GM23338 (cell line): ENCODE results near the gene VSTM2B. TPM values are rescaled to one million over a fixed set of nuclear protein-coding genes. Genes with fewer than 3 reads are reported as not detected.

ENCODE experiments used
- ATAC-seq: fragments of 200-7000 bp; cut with Tn5 transposase; 3 replicates; pipeline ENCODE4 v1.9.1; 2020
- DNase-seq: peaks from one replicate; pipeline ENCODE4 v3.0.0-alpha.2; 2015; ENCODE audit warnings: low spot score
- H2AFZ ChIP-seq: fragments of 200-600 bp; sonication (generic); 2 replicates; pipeline ENCODE4 v1.8.0; 2016; ENCODE audit warnings: antibody characterized with exemption, mild to moderate bottlenecking, moderate library complexity
- H3F3A ChIP-seq: fragments of 200-600 bp; sonication (generic); replicated peaks from 2 replicates; pipeline ENCODE4 v1.8.0; 2017; ENCODE audit warnings: antibody characterized with exemption, mixed run types, low read depth
- H3K27ac ChIP-seq: fragments of 200-600 bp; sonication (generic); 2 replicates; pipeline ENCODE4 v1.6.1; 2016; ENCODE audit warnings: low read depth
- H3K27me3 ChIP-seq: fragments of 200-600 bp; sonication (generic); 2 replicates; pipeline ENCODE4 v1.8.0; 2016; ENCODE audit warnings: mild to moderate bottlenecking, mixed run types, moderate library complexity; ENCODE audit not compliant: insufficient read depth
- H3K36me3 ChIP-seq: fragments of 200-600 bp; sonication (generic); 2 replicates; pipeline ENCODE4 v1.8.0; 2016; ENCODE audit warnings: mild to moderate bottlenecking; ENCODE audit not compliant: insufficient read depth
- H3K4me1 ChIP-seq: fragments of 200-600 bp; sonication (generic); 2 replicates; pipeline ENCODE4 v1.8.0; 2016; ENCODE audit warnings: mild to moderate bottlenecking, moderate library complexity; ENCODE audit not compliant: insufficient read depth
- H3K4me2 ChIP-seq: fragments of 200-600 bp; sonication (generic); 2 replicates; pipeline ENCODE4 v1.7.1; 2017; ENCODE audit warnings: mixed run types
- H3K4me3 ChIP-seq: fragments of 200-600 bp; sonication (generic); 2 replicates; pipeline ENCODE4 v1.6.1; 2016; ENCODE audit warnings: mixed run types
- H3K79me2 ChIP-seq: fragments of 200-600 bp; sonication (generic); replicated peaks from 2 replicates; pipeline ENCODE4 v1.8.0; 2017; ENCODE audit warnings: mild to moderate bottlenecking; ENCODE audit not compliant: insufficient read depth
- H3K9me2 ChIP-seq: fragments of 200-600 bp; sonication (generic); 2 replicates; pipeline ENCODE4 v1.8.0; 2017; ENCODE audit not compliant: insufficient read depth
- H4K20me1 ChIP-seq: fragments of 200-600 bp; sonication (generic); replicated peaks from 2 replicates; pipeline ENCODE4 v1.8.0; 2017; ENCODE audit warnings: mild to moderate bottlenecking; ENCODE audit not compliant: insufficient read depth
- H3K27ac Mint-ChIP-seq: 2 replicates; pipeline ENCODE4 v1.8.0; 2020; ENCODE audit warnings: inconsistent platforms, mild to moderate bottlenecking, moderate library complexity, mixed read lengths
- H3K27me3 Mint-ChIP-seq: 3 replicates; pipeline ENCODE4 v1.8.0; 2022; ENCODE audit warnings: low read depth, mild to moderate bottlenecking, moderate library complexity, mixed read lengths, inconsistent platforms; ENCODE audit not compliant: insufficient read depth, poor library complexity
- H3K36me3 Mint-ChIP-seq: 3 replicates; pipeline ENCODE4 v1.8.0; 2021; ENCODE audit warnings: low read depth, mild to moderate bottlenecking, inconsistent platforms, moderate library complexity, mixed read lengths
- H3K4me1 Mint-ChIP-seq: 3 replicates; pipeline ENCODE4 v1.8.0; 2020; ENCODE audit warnings: mild to moderate bottlenecking, inconsistent platforms, mixed read lengths
- H3K4me3 Mint-ChIP-seq: 3 replicates; pipeline ENCODE4 v1.8.0; 2021; ENCODE audit warnings: moderate library complexity, mild to moderate bottlenecking, inconsistent platforms, mixed read lengths
- H3K9me3 Mint-ChIP-seq: 3 replicates; pipeline ENCODE4 v1.8.0; 2020; ENCODE audit warnings: moderate library complexity, mild to moderate bottlenecking, inconsistent platforms, mixed read lengths
- EZH2 ChIP-seq: fragments of 200-600 bp; sonication (generic); IDR thresholded peaks from one replicate; pipeline ENCODE4 v1.8.0; 2017; ENCODE audit warnings: antibody characterized with exemption, mild to moderate bottlenecking, low read depth; ENCODE audit not compliant: unreplicated experiment
- EZH2phosphoT487 ChIP-seq: fragments of 200-600 bp; sonication (generic); IDR thresholded peaks from one replicate; pipeline ENCODE4 v1.8.1; 2018; ENCODE audit warnings: antibody characterized with exemption; ENCODE audit not compliant: unreplicated experiment
- JUNB ChIP-seq: IDR thresholded peaks from one replicate; pipeline ENCODE4 v1.6.1; 2016; ENCODE audit warnings: antibody characterized with exemption; ENCODE audit not compliant: unreplicated experiment
- NANOG ChIP-seq: IDR thresholded peaks from 2 replicates; pipeline ENCODE4 v1.6.1; 2016; ENCODE audit warnings: antibody characterized with exemption, borderline replicate concordance
- POLR2AphosphoS5 ChIP-seq: IDR thresholded peaks from 2 replicates; pipeline ENCODE4 v1.6.1; 2016; ENCODE audit warnings: antibody characterized with exemption, low read depth
- STAT1 ChIP-seq: IDR thresholded peaks from one replicate; pipeline ENCODE4 v1.6.1; 2016; ENCODE audit warnings: antibody characterized with exemption; ENCODE audit not compliant: unreplicated experiment
- ZNF114 ChIP-seq: fragments of 250-450 bp; sonication (Bioruptor Pico); IDR thresholded peaks from 2 replicates; pipeline ENCODE4 v1.5.0; 2020; ENCODE audit warnings: mild to moderate bottlenecking, moderate library complexity
- polyA plus RNA-seq: library from polyadenylated mRNA; unstranded; fragments of >200 nt; fragmentation: Nextera tagmentation; extraction: Ambion mirVana; gene quantifications from 2 replicates; pipeline ENCODE4 v1.2.1, GENCODE V29; 2016
- total RNA-seq: library from RNA; depleted of rRNA; stranded (reverse); fragments of >200 nt; shearing (Covaris generic); gene quantifications from 2 replicates; pipeline ENCODE4 v1.2.3, GENCODE V29; 2014
- TF ChIP-seq, protein P1 (sequence below): IDR thresholded peaks from one replicate; pipeline ENCODE4 v1.6.1; 2018; ENCODE audit warnings: antibody characterized with exemption; ENCODE audit not compliant: unreplicated experiment
- TF ChIP-seq, protein P2 (sequence below): IDR thresholded peaks from 2 replicates; pipeline ENCODE4 v1.6.1; 2016; ENCODE audit warnings: antibody characterized with exemption
- TF ChIP-seq, protein P3 (sequence below): fragments of 250-450 bp; sonication (Bioruptor Pico); IDR thresholded peaks from 2 replicates; pipeline ENCODE4 v1.5.0; 2020; ENCODE audit warnings: mild to moderate bottlenecking, moderate library complexity

Gene VSTM2B
- total and polyA plus RNA-seq, 2 experiments from 2014 or later, result 1.2 to 1.8 TPM

GRCh38 chr19:29598496-29598895 is 72.7 kb downstream of the VSTM2B start:
- H3K27me3 ChIP-seq, result no peaks in the 10 kb centered on the region
- peaks cover 29% of the 10 kb centered on the region for H3K4me1 ChIP-seq
- no peaks in the 10 kb centered on the region for H3K79me2 ChIP-seq
- DNase-seq (no peak), ATAC-seq (no peak)
- Mint-ChIP-seq H3K4me1 (peaks cover 30% of the 10 kb centered on the region), H3K4me3 (no peak overlapping the region), H3K27ac (no peak overlapping the region), H3K36me3 (no peaks in the 10 kb centered on the region), H3K27me3 (peaks cover 8% of the 10 kb centered on the region), H3K9me3 (no peaks in the 10 kb centered on the region)
- no peaks in the 10 kb centered on the region for H4K20me1 ChIP-seq
- TF ChIP-seq EZH2phosphoT487 (no peak), ZNF114 (CRISPR knock-in tag) (no peak), STAT1 (no peak), EZH2 (no peak), JUNB (no peak), NANOG (no peak)
- TF ChIP-seq, protein P1, sequence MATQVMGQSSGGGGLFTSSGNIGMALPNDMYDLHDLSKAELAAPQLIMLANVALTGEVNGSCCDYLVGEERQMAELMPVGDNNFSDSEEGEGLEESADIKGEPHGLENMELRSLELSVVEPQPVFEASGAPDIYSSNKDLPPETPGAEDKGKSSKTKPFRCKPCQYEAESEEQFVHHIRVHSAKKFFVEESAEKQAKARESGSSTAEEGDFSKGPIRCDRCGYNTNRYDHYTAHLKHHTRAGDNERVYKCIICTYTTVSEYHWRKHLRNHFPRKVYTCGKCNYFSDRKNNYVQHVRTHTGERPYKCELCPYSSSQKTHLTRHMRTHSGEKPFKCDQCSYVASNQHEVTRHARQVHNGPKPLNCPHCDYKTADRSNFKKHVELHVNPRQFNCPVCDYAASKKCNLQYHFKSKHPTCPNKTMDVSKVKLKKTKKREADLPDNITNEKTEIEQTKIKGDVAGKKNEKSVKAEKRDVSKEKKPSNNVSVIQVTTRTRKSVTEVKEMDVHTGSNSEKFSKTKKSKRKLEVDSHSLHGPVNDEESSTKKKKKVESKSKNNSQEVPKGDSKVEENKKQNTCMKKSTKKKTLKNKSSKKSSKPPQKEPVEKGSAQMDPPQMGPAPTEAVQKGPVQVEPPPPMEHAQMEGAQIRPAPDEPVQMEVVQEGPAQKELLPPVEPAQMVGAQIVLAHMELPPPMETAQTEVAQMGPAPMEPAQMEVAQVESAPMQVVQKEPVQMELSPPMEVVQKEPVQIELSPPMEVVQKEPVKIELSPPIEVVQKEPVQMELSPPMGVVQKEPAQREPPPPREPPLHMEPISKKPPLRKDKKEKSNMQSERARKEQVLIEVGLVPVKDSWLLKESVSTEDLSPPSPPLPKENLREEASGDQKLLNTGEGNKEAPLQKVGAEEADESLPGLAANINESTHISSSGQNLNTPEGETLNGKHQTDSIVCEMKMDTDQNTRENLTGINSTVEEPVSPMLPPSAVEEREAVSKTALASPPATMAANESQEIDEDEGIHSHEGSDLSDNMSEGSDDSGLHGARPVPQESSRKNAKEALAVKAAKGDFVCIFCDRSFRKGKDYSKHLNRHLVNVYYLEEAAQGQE, result no peak
- TF ChIP-seq, protein P2, sequence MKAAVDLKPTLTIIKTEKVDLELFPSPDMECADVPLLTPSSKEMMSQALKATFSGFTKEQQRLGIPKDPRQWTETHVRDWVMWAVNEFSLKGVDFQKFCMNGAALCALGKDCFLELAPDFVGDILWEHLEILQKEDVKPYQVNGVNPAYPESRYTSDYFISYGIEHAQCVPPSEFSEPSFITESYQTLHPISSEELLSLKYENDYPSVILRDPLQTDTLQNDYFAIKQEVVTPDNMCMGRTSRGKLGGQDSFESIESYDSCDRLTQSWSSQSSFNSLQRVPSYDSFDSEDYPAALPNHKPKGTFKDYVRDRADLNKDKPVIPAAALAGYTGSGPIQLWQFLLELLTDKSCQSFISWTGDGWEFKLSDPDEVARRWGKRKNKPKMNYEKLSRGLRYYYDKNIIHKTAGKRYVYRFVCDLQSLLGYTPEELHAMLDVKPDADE, result no peak
- no peaks in the 10 kb centered on the region for H3K9me2 ChIP-seq
- H3K27ac ChIP-seq, result no peak overlapping the region
- H3K4me3 ChIP-seq, result no peak overlapping the region
- no peaks in the 10 kb centered on the region for H3F3A ChIP-seq
- H3K4me2 ChIP-seq, result no peak overlapping the region
- H2AFZ ChIP-seq, result no peak overlapping the region
- H3K36me3 ChIP-seq, result no peaks in the 10 kb centered on the region

- Histone ChIP-seq H3K4me1 (peaks cover 9% of the 10 kb centered on the region), H3F3A (no peaks in the 10 kb centered on the region), H4K20me1 (no peaks in the 10 kb centered on the region), H3K4me2 (no peak overlapping the region; the same call in 1 of the 2 replicates), H3K9me2 (no peaks in the 10 kb centered on the region), H3K27ac (peak overlapping the region; percentile 64), H3K4me3 (no peak overlapping the region), H3K36me3 (no peaks in the 10 kb centered on the region), H3K79me2 (peaks cover 24% of the 10 kb centered on the region), H3K27me3 (no peaks in the 10 kb centered on the region), H2AFZ (no peak overlapping the region)
- peaks cover 8% of the 10 kb centered on the region for H3K27me3 Mint-ChIP-seq
- peak; percentile 25 for ATAC-seq
- no peak overlapping the region for H3K4me3 Mint-ChIP-seq
- no peaks in the 10 kb centered on the region for H3K36me3 Mint-ChIP-seq
- peaks cover 9% of the 10 kb centered on the region; the same call in 2 of the 3 replicates for H3K4me1 Mint-ChIP-seq
- DNase-seq, result peak; percentile 56
- no peaks in the 10 kb centered on the region for H3K9me3 Mint-ChIP-seq
- H3K27ac Mint-ChIP-seq, result peak overlapping the region; percentile 61; the same call in 1 of the 2 replicates
- no peak for TF ChIP-seq POLR2AphosphoS5
- TF ChIP-seq, protein P3, sequence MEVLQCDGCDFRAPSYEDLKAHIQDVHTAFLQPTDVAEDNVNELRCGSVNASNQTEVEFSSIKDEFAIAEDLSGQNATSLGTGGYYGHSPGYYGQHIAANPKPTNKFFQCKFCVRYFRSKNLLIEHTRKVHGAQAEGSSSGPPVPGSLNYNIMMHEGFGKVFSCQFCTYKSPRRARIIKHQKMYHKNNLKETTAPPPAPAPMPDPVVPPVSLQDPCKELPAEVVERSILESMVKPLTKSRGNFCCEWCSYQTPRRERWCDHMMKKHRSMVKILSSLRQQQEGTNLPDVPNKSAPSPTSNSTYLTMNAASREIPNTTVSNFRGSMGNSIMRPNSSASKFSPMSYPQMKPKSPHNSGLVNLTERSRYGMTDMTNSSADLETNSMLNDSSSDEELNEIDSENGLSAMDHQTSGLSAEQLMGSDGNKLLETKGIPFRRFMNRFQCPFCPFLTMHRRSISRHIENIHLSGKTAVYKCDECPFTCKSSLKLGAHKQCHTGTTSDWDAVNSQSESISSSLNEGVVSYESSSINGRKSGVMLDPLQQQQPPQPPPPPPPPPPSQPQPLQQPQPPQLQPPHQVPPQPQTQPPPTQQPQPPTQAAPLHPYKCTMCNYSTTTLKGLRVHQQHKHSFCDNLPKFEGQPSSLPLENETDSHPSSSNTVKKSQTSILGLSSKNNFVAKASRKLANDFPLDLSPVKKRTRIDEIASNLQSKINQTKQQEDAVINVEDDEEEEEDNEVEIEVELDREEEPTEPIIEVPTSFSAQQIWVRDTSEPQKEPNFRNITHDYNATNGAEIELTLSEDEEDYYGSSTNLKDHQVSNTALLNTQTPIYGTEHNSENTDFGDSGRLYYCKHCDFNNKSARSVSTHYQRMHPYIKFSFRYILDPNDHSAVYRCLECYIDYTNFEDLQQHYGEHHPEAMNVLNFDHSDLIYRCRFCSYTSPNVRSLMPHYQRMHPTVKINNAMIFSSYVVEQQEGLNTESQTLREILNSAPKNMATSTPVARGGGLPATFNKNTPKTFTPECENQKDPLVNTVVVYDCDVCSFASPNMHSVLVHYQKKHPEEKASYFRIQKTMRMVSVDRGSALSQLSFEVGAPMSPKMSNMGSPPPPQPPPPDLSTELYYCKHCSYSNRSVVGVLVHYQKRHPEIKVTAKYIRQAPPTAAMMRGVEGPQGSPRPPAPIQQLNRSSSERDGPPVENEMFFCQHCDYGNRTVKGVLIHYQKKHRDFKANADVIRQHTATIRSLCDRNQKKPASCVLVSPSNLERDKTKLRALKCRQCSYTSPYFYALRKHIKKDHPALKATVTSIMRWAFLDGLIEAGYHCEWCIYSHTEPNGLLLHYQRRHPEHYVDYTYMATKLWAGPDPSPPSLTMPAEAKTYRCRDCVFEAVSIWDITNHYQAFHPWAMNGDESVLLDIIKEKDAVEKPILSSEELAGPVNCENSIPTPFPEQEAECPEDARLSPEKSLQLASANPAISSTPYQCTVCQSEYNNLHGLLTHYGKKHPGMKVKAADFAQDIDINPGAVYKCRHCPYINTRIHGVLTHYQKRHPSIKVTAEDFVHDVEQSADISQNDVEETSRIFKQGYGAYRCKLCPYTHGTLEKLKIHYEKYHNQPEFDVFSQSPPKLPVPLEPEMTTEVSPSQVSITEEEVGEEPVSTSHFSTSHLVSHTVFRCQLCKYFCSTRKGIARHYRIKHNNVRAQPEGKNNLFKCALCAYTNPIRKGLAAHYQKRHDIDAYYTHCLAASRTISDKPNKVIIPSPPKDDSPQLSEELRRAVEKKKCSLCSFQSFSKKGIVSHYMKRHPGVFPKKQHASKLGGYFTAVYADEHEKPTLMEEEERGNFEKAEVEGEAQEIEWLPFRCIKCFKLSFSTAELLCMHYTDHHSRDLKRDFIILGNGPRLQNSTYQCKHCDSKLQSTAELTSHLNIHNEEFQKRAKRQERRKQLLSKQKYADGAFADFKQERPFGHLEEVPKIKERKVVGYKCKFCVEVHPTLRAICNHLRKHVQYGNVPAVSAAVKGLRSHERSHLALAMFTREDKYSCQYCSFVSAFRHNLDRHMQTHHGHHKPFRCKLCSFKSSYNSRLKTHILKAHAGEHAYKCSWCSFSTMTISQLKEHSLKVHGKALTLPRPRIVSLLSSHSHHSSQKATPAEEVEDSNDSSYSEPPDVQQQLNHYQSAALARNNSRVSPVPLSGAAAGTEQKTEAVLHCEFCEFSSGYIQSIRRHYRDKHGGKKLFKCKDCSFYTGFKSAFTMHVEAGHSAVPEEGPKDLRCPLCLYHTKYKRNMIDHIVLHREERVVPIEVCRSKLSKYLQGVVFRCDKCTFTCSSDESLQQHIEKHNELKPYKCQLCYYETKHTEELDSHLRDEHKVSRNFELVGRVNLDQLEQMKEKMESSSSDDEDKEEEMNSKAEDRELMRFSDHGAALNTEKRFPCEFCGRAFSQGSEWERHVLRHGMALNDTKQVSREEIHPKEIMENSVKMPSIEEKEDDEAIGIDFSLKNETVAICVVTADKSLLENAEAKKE (CRISPR knock-in tag), result no peak
- TF ChIP-seq, protein P2, result no peak
- TF ChIP-seq EZH2phosphoT487, result no peak
Measured at GRCh38 chr19:29603308-29603707, 77.5 kb downstream of the VSTM2B start.
